Heart left ventricle (tissue), 16 donors: ENCODE measurements around the gene ELMOD1. TPM values are rescaled to one million over a fixed set of nuclear protein-coding genes. Genes with fewer than 3 reads are reported as not detected.

Experiments
- ATAC-seq, 4 donors: fragments of 200-7000 bp; cut with Tn5 transposase; one replicate each; pipeline ENCODE4 v1.9.1; 2020 to 2022; ENCODE audit warnings: moderate library complexity in 4 of 4, mild to moderate bottlenecking in 3 of 4, moderate number of reproducible peaks in 1 of 4
- DNase-seq, 5 donors: peaks; one replicate each; pipeline ENCODE4 v3.0.0-alpha.2; 2020
- H3K27ac ChIP-seq, 12 donors: fragments of 200-600 bp; sonication (generic) in 4 of 12; one replicate each; pipeline versions ENCODE4 v1.5.0 to v1.8.0; 2016 to 2022; ENCODE audit warnings: mild to moderate bottlenecking in 2 of 12
- H3K27me3 ChIP-seq, 9 donors: fragments of 200-600 bp; sonication (generic) in 2 of 9; one replicate each; pipeline versions ENCODE4 v1.5.1 to v1.8.0; 2016 to 2022; ENCODE audit warnings: mild to moderate bottlenecking in 3 of 9
- H3K36me3 ChIP-seq, 9 donors: fragments of 200-600 bp; sonication (generic) in 2 of 9; one replicate each; pipeline versions ENCODE4 v1.5.0 to v1.8.0; 2018 to 2022; ENCODE audit warnings: mild to moderate bottlenecking in 2 of 9
- H3K4me1 ChIP-seq, 12 donors: fragments of 200-600 bp; sonication (generic) in 4 of 12; one replicate each; pipeline versions ENCODE4 v1.5.0 to v1.8.0; 2016 to 2022; ENCODE audit warnings: mild to moderate bottlenecking in 3 of 12
- H3K4me3 ChIP-seq, 12 donors: fragments of 200-600 bp; sonication (generic) in 4 of 12; one replicate each; pipeline versions ENCODE4 v1.5.0 to v1.8.0; 2017 to 2022; ENCODE audit warnings: mild to moderate bottlenecking in 9 of 12, moderate library complexity in 4 of 12
- H3K9me3 ChIP-seq, 12 donors: fragments of 200-600 bp; sonication (generic) in 4 of 12; one replicate each; pipeline versions ENCODE4 v1.5.0 to v1.8.0; 2016 to 2022; ENCODE audit warnings: mild to moderate bottlenecking in 1 of 12
- POLR2A ChIP-seq, 2 donors: fragments of 450-650 bp; IDR thresholded peaks; one replicate each; pipeline ENCODE4 v1.6.1; 2017; ENCODE audit warnings: antibody characterized with exemption in 2 of 2, mild to moderate bottlenecking in 2 of 2, moderate library complexity in 2 of 2
- WGBS, 4 donors: extraction: QIAGEN DNeasy Blood & Tissue Kit in 2 of 4; methylation state at CpG; one replicate each; pipeline versions ENCODE4 v1.1.5 to v1.1.7; 2013 to 2018; 5-methylcytosine and 5-hydroxymethylcytosine counted together
- intact Hi-C, 10 donors: fragments of 100-400 bp; cut with DNase I; formaldehyde crosslinking; loops; one replicate each; pipeline versions ENCODE4 v1.11.1 to v1.14.2; 2022
- polyA plus RNA-seq, 2 donors: library from polyadenylated mRNA; stranded (reverse); fragments of 200-250 nt; gene quantifications; one replicate each; pipeline ENCODE4 v1.2.3, GENCODE V29; 2013
- total RNA-seq, 9 donors: library from RNA; depleted of rRNA in 2 of 9; stranded (reverse); fragments of >200 nt in 2 of 9; fragmentation: NEBNext Ultra II Directional in 3 of 9; extraction: Animal tissue kit (Norgen Biotek cat#: 25700) in 3 of 9; gene quantifications; one replicate each; pipeline versions ENCODE4 v1.1.0 to v1.2.4, GENCODE V29; 2016 to 2023
- TF ChIP-seq, protein P1 (sequence below), 12 donors: fragments of 200-600 bp; sonication (generic) in 4 of 12; IDR thresholded peaks; one replicate each; pipeline versions ENCODE4 v1.5.0 to v1.8.0; 2018 to 2022; ENCODE audit warnings: antibody characterized with exemption in 12 of 12, mild to moderate bottlenecking in 5 of 12
- donor health status: ischemic (EF 13 %, LVEDD 7.1; RV severe dilation, severe dysfunction).
- donor health status: healthy with polysubstance abuse.
- donor health status: DM: no; HTN: yes; CAD: no.
- donor health status: DM: no; HTN: no; CAD: no.
- donor health status: ischemic (EF 25% LVEDD 6.9; RV normal size, moderate dysfunction).
- donor health status: ischemic (EF 25% LVEDD 5.7; RV mildly dilated, moderate dysfunction).
- donor health status: healthy.
- donor health status: DM: yes; HTN: yes; CAD: no.
- donor health status: ischemic (EF 35%, LVEDD 5.7; RV mildly dilated, moderate dysfunction).
- donor health status: nonischemic (EF 11% LVEDD 7.7; RV severe dilation, severe dysfunction).
- donor health status: DM: yes; HTN: yes; CAD: no.
- donor health status: PGD.
- donor health status: ischemic (EF 29% LVEDD 5.4; RV normal size, mild dysfunction).
- donor health status: nonischemic (EF 23%, LVEDD 6.1; RV moderate dilation, normal function).

The ELMOD1 gene
- total and polyA plus RNA-seq, 11 donors: 0.12 to 0.75 (median 0.30) TPM; not detected in 2

DNA sequence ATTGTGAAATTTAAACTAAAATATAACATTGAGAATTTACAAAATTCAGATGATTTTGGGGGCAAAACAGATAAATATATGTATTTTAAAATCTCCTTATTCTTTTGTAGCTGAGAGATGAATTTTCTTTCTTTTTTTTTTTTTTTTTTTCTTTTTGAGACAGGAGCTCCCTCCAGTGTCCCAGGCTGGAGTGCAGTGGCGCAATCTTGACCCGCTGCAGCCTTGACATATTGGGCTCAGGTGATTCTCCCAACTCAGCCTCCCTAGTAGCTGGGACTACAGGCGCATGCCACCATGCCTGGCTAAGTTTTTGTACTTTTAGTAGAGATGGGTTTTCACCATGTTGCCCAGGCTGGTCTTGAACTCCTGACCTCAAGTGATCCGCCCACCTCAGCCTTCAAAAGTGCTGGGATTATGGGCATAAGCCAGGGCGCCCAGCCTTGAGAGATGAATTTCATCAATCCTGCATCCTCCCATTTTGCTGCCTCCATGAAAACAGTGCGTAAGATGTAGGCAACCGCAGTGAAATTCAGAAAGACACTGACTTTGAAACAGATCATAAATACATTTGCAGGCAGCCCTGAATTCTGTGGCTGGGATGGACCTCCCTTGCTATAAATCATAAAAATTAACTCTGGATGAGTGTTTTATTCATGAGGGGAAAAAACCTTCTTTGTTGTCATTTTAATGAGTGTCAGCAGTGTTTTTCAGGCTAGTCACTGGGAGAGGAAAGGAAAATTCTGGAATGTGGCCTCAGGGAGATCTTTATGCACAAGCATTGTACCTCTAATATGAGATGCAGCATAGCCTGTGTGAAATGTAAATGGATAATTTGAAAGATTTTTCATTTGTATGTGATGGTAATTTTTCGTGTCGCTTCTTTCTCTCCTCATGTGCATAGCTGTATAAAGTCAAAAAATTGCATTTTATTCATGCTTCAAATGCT, 14.4 kb downstream of the ELMOD1 start:
- intact Hi-C loops: no loop called here
- DNase-seq (no peak), ATAC-seq (no peak)
- no peak overlapping the region for H3K4me3 ChIP-seq
- peaks cover 0 to 60% (median 10%) of the 10 kb centered on the region in 9 donors for H3K27me3 ChIP-seq
- WGBS, 4 donors: 86 to 93% (median 91%) methylated on average over 9 of the region's 9 CpGs
- no peaks in the 10 kb centered on the region for H3K9me3 ChIP-seq
- no peaks in the 10 kb centered on the region for H3K36me3 ChIP-seq
- H3K4me1 ChIP-seq: no peaks in the 10 kb centered on the region
- TF ChIP-seq, protein P1, sequence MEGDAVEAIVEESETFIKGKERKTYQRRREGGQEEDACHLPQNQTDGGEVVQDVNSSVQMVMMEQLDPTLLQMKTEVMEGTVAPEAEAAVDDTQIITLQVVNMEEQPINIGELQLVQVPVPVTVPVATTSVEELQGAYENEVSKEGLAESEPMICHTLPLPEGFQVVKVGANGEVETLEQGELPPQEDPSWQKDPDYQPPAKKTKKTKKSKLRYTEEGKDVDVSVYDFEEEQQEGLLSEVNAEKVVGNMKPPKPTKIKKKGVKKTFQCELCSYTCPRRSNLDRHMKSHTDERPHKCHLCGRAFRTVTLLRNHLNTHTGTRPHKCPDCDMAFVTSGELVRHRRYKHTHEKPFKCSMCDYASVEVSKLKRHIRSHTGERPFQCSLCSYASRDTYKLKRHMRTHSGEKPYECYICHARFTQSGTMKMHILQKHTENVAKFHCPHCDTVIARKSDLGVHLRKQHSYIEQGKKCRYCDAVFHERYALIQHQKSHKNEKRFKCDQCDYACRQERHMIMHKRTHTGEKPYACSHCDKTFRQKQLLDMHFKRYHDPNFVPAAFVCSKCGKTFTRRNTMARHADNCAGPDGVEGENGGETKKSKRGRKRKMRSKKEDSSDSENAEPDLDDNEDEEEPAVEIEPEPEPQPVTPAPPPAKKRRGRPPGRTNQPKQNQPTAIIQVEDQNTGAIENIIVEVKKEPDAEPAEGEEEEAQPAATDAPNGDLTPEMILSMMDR (IDR thresholded peaks at IDR 0.05): no peak
- H3K27ac ChIP-seq: no peak overlapping the region

DNA sequence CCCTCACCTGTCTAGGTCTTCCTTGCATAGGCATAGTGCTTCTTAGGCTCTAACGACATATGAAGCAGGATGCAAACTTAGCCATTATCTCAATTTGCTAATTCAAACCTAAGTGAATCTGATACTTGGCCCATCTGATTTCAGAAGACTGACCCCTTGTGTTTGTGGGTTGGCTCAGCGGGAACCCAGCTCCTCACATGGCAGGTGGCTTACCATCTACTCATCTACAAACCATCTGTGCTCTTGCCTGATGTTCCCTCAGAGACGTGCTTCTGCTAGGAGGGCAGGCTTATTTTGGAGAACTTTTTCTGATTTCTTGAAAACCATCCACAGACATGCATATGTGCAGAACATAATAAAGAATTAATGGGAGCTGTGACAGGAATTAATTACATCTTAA, 15.2 kb downstream of the ELMOD1 start:
- Histone ChIP-seq H3K4me3 (no peak overlapping the region), H3K9me3 (no peaks in the 10 kb centered on the region), H3K4me1 (no peaks in the 10 kb centered on the region), H3K36me3 (no peaks in the 10 kb centered on the region), H3K27ac (no peak overlapping the region), H3K27me3 (peaks cover 0 to 56% (median 10%) of the 10 kb centered on the region in 9 donors)
- ATAC-seq (no peak), DNase-seq (no peak)
- intact Hi-C loops: no loop called here
- TF ChIP-seq, protein P1 (IDR thresholded peaks at IDR 0.05): no peak
- TF ChIP-seq POLR2A (IDR thresholded peaks at IDR 0.05): no peak
- 64 to 67% (median 66%) methylated on average over 3 of the region's 3 CpGs for WGBS, 4 donors

DNA sequence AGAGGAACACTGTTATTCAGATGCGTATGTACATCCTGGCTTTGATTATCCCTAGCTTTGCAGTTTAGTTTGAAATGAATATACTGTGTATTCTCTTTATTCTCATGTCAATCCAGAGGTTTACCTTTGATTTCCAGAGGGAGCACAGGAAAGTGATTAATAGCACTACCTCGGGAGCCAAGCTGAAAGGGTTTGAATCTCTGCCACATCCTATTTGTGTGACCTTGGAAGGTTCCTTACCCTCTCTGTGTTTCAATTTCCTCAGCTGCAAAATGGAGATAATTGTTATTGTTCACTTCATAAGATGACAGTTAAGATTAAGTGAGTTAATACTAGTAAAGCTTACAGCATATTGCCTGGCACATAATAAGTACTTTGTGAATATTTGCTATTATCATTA, 17.9 kb downstream of the ELMOD1 start:
- Histone ChIP-seq H3K4me3 (no peak overlapping the region), H3K27me3 (peaks cover 0 to 36% (median 10%) of the 10 kb centered on the region in 9 donors), H3K4me1 (no peaks in the 10 kb centered on the region), H3K36me3 (no peaks in the 10 kb centered on the region), H3K9me3 (no peaks in the 10 kb centered on the region), H3K27ac (no peak overlapping the region)
- intact Hi-C loops: no loop called here
- TF ChIP-seq, protein P1 (IDR thresholded peaks at IDR 0.05): no peak
- TF ChIP-seq POLR2A (IDR thresholded peaks at IDR 0.05): no peak
- 43 to 50% (median 46%) methylated on average over 2 of the region's 2 CpGs for WGBS, 4 donors
- DNase-seq (no peak), ATAC-seq (no peak)

DNA sequence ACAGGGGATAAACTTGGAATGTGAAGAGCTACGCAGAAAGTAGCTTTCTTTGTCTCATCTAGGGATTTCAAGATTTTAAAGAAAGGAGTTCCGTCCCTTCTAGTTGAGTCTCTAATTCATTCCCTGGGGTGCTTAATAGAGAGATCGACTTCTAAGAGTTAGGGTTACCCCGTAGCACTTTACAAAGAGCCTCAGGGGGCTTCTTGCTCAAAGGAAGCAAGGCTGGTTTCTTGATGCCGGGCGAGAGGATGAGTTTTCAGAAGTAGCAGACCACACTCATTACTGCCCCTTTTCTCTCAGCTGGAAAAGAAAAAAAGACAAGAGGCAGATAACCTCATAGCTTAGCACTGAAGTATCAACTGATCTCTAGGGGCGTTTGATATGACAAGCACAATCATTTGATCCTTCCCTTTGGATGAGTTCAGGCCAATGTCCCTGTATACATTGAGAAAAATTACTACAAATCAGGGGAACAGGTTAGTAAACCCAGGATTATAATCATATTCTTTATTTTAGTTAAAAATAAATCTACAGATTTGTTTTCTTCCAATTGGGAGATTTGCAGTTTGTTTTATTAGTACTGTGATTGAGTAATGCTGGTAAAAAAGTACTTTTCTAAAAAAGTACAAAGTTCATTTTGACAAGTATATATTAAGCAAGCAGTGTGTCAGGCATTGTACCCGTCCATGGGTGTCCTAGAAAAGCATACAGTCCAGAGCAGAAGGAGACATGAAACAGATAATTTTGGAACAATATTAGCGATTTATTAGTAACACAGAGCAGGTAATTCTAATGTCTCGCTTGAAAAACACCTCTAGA, 18.7 kb downstream of the ELMOD1 start:
- Histone ChIP-seq H3K4me1 (no peaks in the 10 kb centered on the region), H3K36me3 (no peaks in the 10 kb centered on the region), H3K4me3 (no peak overlapping the region), H3K27me3 (peaks cover 0 to 33% (median 10%) of the 10 kb centered on the region in 9 donors), H3K9me3 (no peaks in the 10 kb centered on the region), H3K27ac (no peak overlapping the region)
- DNase-seq: no peak
- WGBS, 4 donors: 47 to 58% (median 49%) methylated on average over 10 of the region's 10 CpGs
- TF ChIP-seq, protein P1 (IDR thresholded peaks at IDR 0.05): no peak
- no peak for TF ChIP-seq POLR2A (IDR thresholded peaks at IDR 0.05)
- no peak for ATAC-seq
- intact Hi-C loops: no loop called here
